Endothelial cell of umbilical vein (primary cell): ENCODE measurements around the gene CUX1. TPM values are rescaled to one million over a fixed set of nuclear protein-coding genes. Genes with fewer than 3 reads are reported as not detected.

ENCODE experiments used
- BruUV-seq: library from RNA; stranded (reverse); fragments of 400-500 nt; replicated peaks from 2 replicates; lab custom pipeline; 2021; lab: Mats Ljungman, UMichigan
- CTCF ChIA-PET: fragments of 300-600, 350-600 bp; sonication (Branson Sonifier 250); formaldehyde crosslinking; loops from one replicate; lab custom pipeline; 2021; ENCODE audit warnings: antibody characterized with exemption, inconsistent platforms; lab: Charles Lee
- POLR2A ChIA-PET: fragments of 300-600, 350-600 bp; sonication (Branson Sonifier 250); formaldehyde crosslinking; loops from one replicate; lab custom pipeline; 2021; ENCODE audit warnings: antibody characterized with exemption, inconsistent platforms; lab: Charles Lee
- DNase-seq: peaks from one replicate; pipeline ENCODE4 v3.0.0-alpha.2; 2011; ENCODE audit warnings: low read depth, low spot score
- FAIRE-seq: peaks from 2 replicates; lab custom pipeline; 2011; peaks lifted over from hg19 to GRCh38; lab: Jason Lieb, UNC
- H2AFZ ChIP-seq: 2 replicates; pipeline ENCODE4 v1.6.0; 2012; ENCODE audit warnings: low read depth, low read length, control low read depth, inconsistent platforms
- H3K27ac ChIP-seq: 2 replicates; pipeline ENCODE4 v1.5.1; 2011; ENCODE audit warnings: low read depth, mild to moderate bottlenecking, control low read depth, low read length, moderate library complexity; ENCODE audit not compliant: insufficient read depth
- H3K27me3 ChIP-seq, 2 experiments: 2 replicates each; pipeline versions ENCODE4 v1.6.0 to v1.6.1; 2011; ENCODE audit warnings: low read length in 2 of 2, mixed read lengths in 1 of 2; ENCODE audit not compliant: control insufficient read depth in 2 of 2, insufficient read depth in 2 of 2
- H3K36me3 ChIP-seq, 2 experiments: 2 replicates in 1 of 2; 3 replicates in 1 of 2; pipeline ENCODE4 v1.5.1; 2011; ENCODE audit warnings: low read length in 2 of 2, mild to moderate bottlenecking in 1 of 2, moderate library complexity in 1 of 2; ENCODE audit not compliant: control insufficient read depth in 2 of 2, insufficient read depth in 2 of 2; ENCODE audit errors: extremely low read depth in 1 of 2
- H3K4me1 ChIP-seq: 3 replicates; pipeline ENCODE4 v1.5.1; 2011; ENCODE audit warnings: mild to moderate bottlenecking, low read length; ENCODE audit not compliant: control insufficient read depth, insufficient read depth; ENCODE audit errors: extremely low read depth
- H3K4me2 ChIP-seq: 2 replicates; pipeline ENCODE4 v1.6.1; 2011; ENCODE audit warnings: low read length, control low read depth, mixed read lengths; ENCODE audit not compliant: insufficient read depth
- H3K4me3 ChIP-seq, 3 experiments: fragments of 200-600 bp in 1 of 3; sonication (generic), shearing (Covaris generic) in 1 of 3; replicated peaks in 1 of 3; 2 replicates each; pipeline ENCODE4 v1.5.1; 2011 to 2016; ENCODE audit warnings: control low read depth in 3 of 3, low read length in 3 of 3, mild to moderate bottlenecking in 2 of 3, inconsistent platforms in 1 of 3, low read depth in 1 of 3, moderate library complexity in 1 of 3; ENCODE audit not compliant: insufficient read depth in 1 of 3
- H3K79me2 ChIP-seq: 2 replicates; pipeline ENCODE4 v1.6.0; 2012; ENCODE audit warnings: low read length, inconsistent platforms; ENCODE audit not compliant: control insufficient read depth, insufficient read depth
- H3K9ac ChIP-seq: replicated peaks from 2 replicates; pipeline ENCODE3; 2011; ENCODE audit warnings: low read length, control low read depth; ENCODE audit not compliant: insufficient read depth; ENCODE audit errors: extremely low read depth
- H3K9me1 ChIP-seq: replicated peaks from 3 replicates; pipeline ENCODE4 v1.6.0; 2011; ENCODE audit warnings: mild to moderate bottlenecking, low read length; ENCODE audit not compliant: control insufficient read depth, insufficient read depth; ENCODE audit errors: extremely low read depth
- H3K9me3 ChIP-seq: replicated peaks from 2 replicates; pipeline ENCODE4 v1.5.1; 2012; ENCODE audit warnings: low read length, inconsistent platforms; ENCODE audit not compliant: control insufficient read depth, insufficient read depth
- H4K20me1 ChIP-seq: replicated peaks from 2 replicates; pipeline ENCODE3; 2011; ENCODE audit warnings: mild to moderate bottlenecking, low read length; ENCODE audit not compliant: control insufficient read depth, insufficient read depth; ENCODE audit errors: extremely low read depth
- EZH2 ChIP-seq: IDR thresholded peaks from 2 replicates; pipeline ENCODE4 v1.6.1; 2012; ENCODE audit warnings: borderline replicate concordance, low read depth, mild to moderate bottlenecking, moderate library complexity, low read length, inconsistent platforms; ENCODE audit not compliant: severe bottlenecking
- FOS ChIP-seq: IDR thresholded peaks from 2 replicates; pipeline ENCODE4 v1.6.1; 2011; ENCODE audit warnings: mild to moderate bottlenecking, low read length, moderate library complexity, borderline replicate concordance; ENCODE audit not compliant: insufficient read depth
- GATA2 ChIP-seq: IDR thresholded peaks from 2 replicates; pipeline ENCODE4 v1.7.0; 2011; ENCODE audit warnings: low read depth, mild to moderate bottlenecking, moderate library complexity, mixed read lengths, low read length; ENCODE audit not compliant: insufficient read length, insufficient read depth
- JUN ChIP-seq: IDR thresholded peaks from 2 replicates; pipeline ENCODE4 v1.6.1; 2011; ENCODE audit warnings: borderline replicate concordance, low read depth; ENCODE audit not compliant: insufficient read length, insufficient read depth
- MAX ChIP-seq: IDR thresholded peaks from 2 replicates; pipeline ENCODE4 v1.6.1; 2011; ENCODE audit not compliant: insufficient read depth, insufficient read length
- MYC ChIP-seq: IDR thresholded peaks from one replicate; pipeline ENCODE4 v1.6.1; 2011; ENCODE audit warnings: mild to moderate bottlenecking, low read depth, low read length
- POLR2A ChIP-seq: IDR thresholded peaks from 2 replicates; pipeline ENCODE4 v1.6.1; 2012; ENCODE audit warnings: low read depth, mild to moderate bottlenecking, control low read depth, low read length
- POLR2AphosphoS5 ChIP-seq: IDR thresholded peaks from 2 replicates; pipeline ENCODE4 v1.6.1; 2012; ENCODE audit warnings: low read depth, mild to moderate bottlenecking, control low read depth, low read length, moderate library complexity; ENCODE audit not compliant: insufficient read depth
- dilution Hi-C: fragments of 300-500 bp; cut with MboI; formaldehyde crosslinking; loops from one replicate; pipeline ENCODE4 v1.15.0; 2019; ENCODE audit warnings: low sequenced_read_pairs; ENCODE audit not compliant: extremely low pct_ligation_motif_present
- intact Hi-C: fragments of 100-400 bp; cut with micrococcal nuclease; formaldehyde crosslinking; loops from one replicate; pipeline ENCODE4 v1.10.0; 2022
- polyA plus RNA-seq, 4 experiments: library from polyadenylated mRNA; depleted of rRNA in 3 of 4; stranded (reverse) in 3 of 4; unstranded in 1 of 4; fragments of >200 nt; gene quantifications; 2 replicates each; pipeline versions ENCODE4 v1.2.1 to v1.2.3, GENCODE V29; 2011 to 2012; ENCODE audit warnings: missing spikeins in 1 of 4
- total RNA-seq: library from RNA; stranded (reverse); gene quantifications from 2 replicates; pipeline ENCODE4 v1.2.3, GENCODE V29; 2021
- TF ChIP-seq, protein P1 (sequence below), 2 donors: IDR thresholded peaks; 1 replicate in 1 of 2; 2 replicates in 1 of 2; pipeline ENCODE4 v1.5.1; 2011; ENCODE audit warnings: low read length in 2 of 2, mild to moderate bottlenecking in 2 of 2, moderate library complexity in 2 of 2, control low read depth in 1 of 2, inconsistent platforms in 1 of 2, low read depth in 1 of 2; ENCODE audit not compliant: insufficient read depth in 1 of 2; ENCODE audit errors: extremely low read depth in 1 of 2

CUX1 gene
- total and polyA plus RNA-seq, 2 donors (not counting 3 experiments of a cell fraction or from before 2014, with no cell fraction given): 13.8 to 49.8 TPM

GRCh38 chr7:101995121-101995520 lies 177.7 kb downstream of the CUX1 start:
- no peaks in the 10 kb centered on the region for H3K79me2 ChIP-seq
- H3K4me1 ChIP-seq: no peaks in the 10 kb centered on the region
- no peaks in the 10 kb centered on the region for H3K9me1 ChIP-seq
- dilution Hi-C loops: no loop called here
- H3K9me3 ChIP-seq: no peaks in the 10 kb centered on the region
- FAIRE-seq (no peak), DNase-seq (peak; percentile 5)
- no TSS peak for BruUV-seq
- intact Hi-C loops: no loop called here
- POLR2A ChIA-PET: no interaction called here
- H3K9ac ChIP-seq: no peak overlapping the region
- H3K4me2 ChIP-seq: no peak overlapping the region
- no peaks in the 10 kb centered on the region for H3K36me3 ChIP-seq
- H4K20me1 ChIP-seq: no peaks in the 10 kb centered on the region
- no peak overlapping the region for H3K27ac ChIP-seq
- H3K4me3 ChIP-seq: no peak overlapping the region
- no peaks in the 10 kb centered on the region for H3K27me3 ChIP-seq
- TF ChIP-seq POLR2A (no peak), MYC (no peak), JUN (no peak), GATA2 (no peak), FOS (no peak), POLR2AphosphoS5 (no peak), EZH2 (no peak), MAX (no peak)
- TF ChIP-seq, protein P1, sequence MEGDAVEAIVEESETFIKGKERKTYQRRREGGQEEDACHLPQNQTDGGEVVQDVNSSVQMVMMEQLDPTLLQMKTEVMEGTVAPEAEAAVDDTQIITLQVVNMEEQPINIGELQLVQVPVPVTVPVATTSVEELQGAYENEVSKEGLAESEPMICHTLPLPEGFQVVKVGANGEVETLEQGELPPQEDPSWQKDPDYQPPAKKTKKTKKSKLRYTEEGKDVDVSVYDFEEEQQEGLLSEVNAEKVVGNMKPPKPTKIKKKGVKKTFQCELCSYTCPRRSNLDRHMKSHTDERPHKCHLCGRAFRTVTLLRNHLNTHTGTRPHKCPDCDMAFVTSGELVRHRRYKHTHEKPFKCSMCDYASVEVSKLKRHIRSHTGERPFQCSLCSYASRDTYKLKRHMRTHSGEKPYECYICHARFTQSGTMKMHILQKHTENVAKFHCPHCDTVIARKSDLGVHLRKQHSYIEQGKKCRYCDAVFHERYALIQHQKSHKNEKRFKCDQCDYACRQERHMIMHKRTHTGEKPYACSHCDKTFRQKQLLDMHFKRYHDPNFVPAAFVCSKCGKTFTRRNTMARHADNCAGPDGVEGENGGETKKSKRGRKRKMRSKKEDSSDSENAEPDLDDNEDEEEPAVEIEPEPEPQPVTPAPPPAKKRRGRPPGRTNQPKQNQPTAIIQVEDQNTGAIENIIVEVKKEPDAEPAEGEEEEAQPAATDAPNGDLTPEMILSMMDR (IDR thresholded peaks at IDR 0.05; ENCODE audit: extremely low read depth in 1 of 2, insufficient read depth in 1 of 2, low read depth in 1 of 2, low read length in 2 of 2): no peak
- no peak overlapping the region for H2AFZ ChIP-seq
- CTCF ChIA-PET: interaction anchor here (1.3 kb wide), 1 partner anchor 76 kb away, joined by 3 read pairs; no protein-coding TSS in a partner anchor
